ENCODE measurements around the gene SUOX. TPM values are rescaled to one million over a fixed set of nuclear protein-coding genes. Genes with fewer than 3 reads are reported as not detected.
"Not testable (repeated sequence)": the region's sequence is repeated elsewhere in the genome, so short reads cannot be mapped to it uniquely, and the experiment has no call there.

Gene SUOX
- total RNA-seq, 5 donors from 2014 or later (not counting 1 experiment from before 2014, with no cell fraction given) = 2.6 to 7.3 (median 3.2) TPM

DNA sequence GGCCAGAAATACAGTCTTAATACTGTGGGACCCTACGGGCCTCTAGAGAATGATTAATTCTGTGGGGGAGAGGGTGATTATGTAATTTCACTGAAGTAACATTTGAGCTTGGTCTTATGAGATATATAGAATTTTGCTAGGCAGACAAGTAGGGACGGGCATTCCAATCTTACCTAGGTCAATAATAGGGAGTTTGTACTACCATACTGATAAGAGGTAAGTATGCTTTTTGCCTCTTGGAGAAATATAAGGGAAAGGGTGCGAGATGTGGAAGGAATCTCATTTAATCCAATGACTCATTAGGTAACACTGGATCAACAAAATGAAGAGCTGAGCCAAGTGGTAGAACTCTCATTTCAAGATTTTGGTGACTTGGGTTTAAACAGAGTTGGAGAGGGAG lies 18.0 kb upstream of the SUOX start:
- no peak overlapping the region for H3K27ac Mint-ChIP-seq
- CTCF ChIA-PET = interaction anchor here in 1 of 2 donors (0.6 kb wide), 1 partner anchor 15 kb away, joined by 3 read pairs; no protein-coding TSS in a partner anchor
- no peak for ATAC-seq (replicated peaks in 1 of 4)
- no CpG with 5 or more reads among the region's 3 CpGs for WGBS (ENCODE audit: insufficient coverage)
- H3K4me3 Mint-ChIP-seq = no peak overlapping the region
- Histone ChIP-seq H3K36me3 (ENCODE audit: control insufficient read depth in 2 of 2, extremely low read depth in 1 of 2, insufficient read depth in 1 of 2, low read length in 1 of 2) (peaks cover 0 to 23% of the 10 kb centered on the region in 2 donors), H3K9me3 (no peaks in the 10 kb centered on the region), H3K27ac (ENCODE audit: low read length) (no peak overlapping the region), H3K4me3 (ENCODE audit: control insufficient read depth in 1 of 2, extremely low read depth in 1 of 2, low read length in 1 of 2) (no peak overlapping the region), H3K27me3 (replicated peaks in 1 of 2; ENCODE audit: control insufficient read depth in 2 of 2, extremely low read depth in 1 of 2, insufficient read depth in 2 of 2, low read length in 1 of 2) (no peaks in the 10 kb centered on the region), H3K4me1 (ENCODE audit: control insufficient read depth in 1 of 2, extremely low read depth in 1 of 2, insufficient read depth in 2 of 2, low read length in 2 of 2) (peaks cover 15 to 19% of the 10 kb centered on the region in 2 experiments)
- H3K9me3 Mint-ChIP-seq = no peaks in the 10 kb centered on the region
- POLR2A ChIA-PET = no interaction called here
- no peak for DNase-seq
- peaks cover 22% of the 10 kb centered on the region for H3K36me3 Mint-ChIP-seq
- H3K4me1 Mint-ChIP-seq = peaks cover 42 to 46% (median 44%) of the 10 kb centered on the region in 3 donors
- no peaks in the 10 kb centered on the region for H3K27me3 Mint-ChIP-seq

DNA sequence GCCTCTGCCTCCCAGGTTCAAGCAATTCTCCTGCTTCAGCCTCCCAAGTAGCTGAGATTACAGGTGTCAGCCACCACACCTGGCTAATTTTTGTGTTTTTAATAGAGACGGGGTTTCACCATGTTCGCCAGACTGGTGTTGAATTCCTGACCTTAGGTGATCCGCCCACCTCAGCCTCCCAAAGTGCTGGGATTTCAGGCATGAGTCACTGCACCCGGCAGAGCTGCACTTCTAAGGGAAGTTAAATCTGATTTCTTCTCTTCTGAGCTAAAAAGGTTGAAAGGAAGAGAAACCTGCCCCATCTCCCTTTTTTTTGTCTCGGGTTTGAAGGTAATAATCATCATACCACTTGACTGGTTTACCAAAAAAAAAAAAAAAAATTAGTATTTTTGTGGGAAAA lies 15.2 kb upstream of the SUOX start:
- ChIA-PET POLR2A (interaction anchor here in 1 of 2 donors (0.6 to 1.1 kb wide), 4 partner anchors 8 to 172 kb away, joined by 3 to 15 read pairs (median 8); partner anchors contain the start of gene RAB5B), CTCF (interaction anchor here (0.6 to 1.3 kb wide), 7 partner anchors 8 to 270 kb away, joined by 3 to 5 read pairs (median 3); partner anchors contain the start of genes MYL6B (in 1 of the 2) and RAB5B (in 1 of the 2))
- H3K9me3 ChIP-seq; ATAC-seq (replicated peaks in 1 of 4); H3K27me3 Mint-ChIP-seq; H3K27me3 ChIP-seq (replicated peaks in 1 of 2; ENCODE audit: control insufficient read depth in 2 of 2, extremely low read depth in 1 of 2, insufficient read depth in 2 of 2, low read length in 1 of 2); H3K4me3 Mint-ChIP-seq; H3K4me1 ChIP-seq (ENCODE audit: control insufficient read depth in 1 of 2, extremely low read depth in 1 of 2, insufficient read depth in 2 of 2, low read length in 2 of 2); H3K27ac ChIP-seq (ENCODE audit: low read length); H3K27ac Mint-ChIP-seq; H3K4me3 ChIP-seq (ENCODE audit: control insufficient read depth in 1 of 2, extremely low read depth in 1 of 2, low read length in 1 of 2); DNase-seq; H3K9me3 Mint-ChIP-seq: not testable (repeated sequence)
- peaks cover 0 to 42% of the 10 kb centered on the region in 2 donors for H3K36me3 ChIP-seq (ENCODE audit: control insufficient read depth in 2 of 2, extremely low read depth in 1 of 2, insufficient read depth in 1 of 2, low read length in 1 of 2)
- H3K36me3 Mint-ChIP-seq = peaks cover 31% of the 10 kb centered on the region
- 92% methylated on average over 2 of the region's 5 CpGs for WGBS (ENCODE audit: insufficient coverage)
- H3K4me1 Mint-ChIP-seq = peaks cover 33 to 38% (median 34%) of the 10 kb centered on the region in 3 donors

DNA sequence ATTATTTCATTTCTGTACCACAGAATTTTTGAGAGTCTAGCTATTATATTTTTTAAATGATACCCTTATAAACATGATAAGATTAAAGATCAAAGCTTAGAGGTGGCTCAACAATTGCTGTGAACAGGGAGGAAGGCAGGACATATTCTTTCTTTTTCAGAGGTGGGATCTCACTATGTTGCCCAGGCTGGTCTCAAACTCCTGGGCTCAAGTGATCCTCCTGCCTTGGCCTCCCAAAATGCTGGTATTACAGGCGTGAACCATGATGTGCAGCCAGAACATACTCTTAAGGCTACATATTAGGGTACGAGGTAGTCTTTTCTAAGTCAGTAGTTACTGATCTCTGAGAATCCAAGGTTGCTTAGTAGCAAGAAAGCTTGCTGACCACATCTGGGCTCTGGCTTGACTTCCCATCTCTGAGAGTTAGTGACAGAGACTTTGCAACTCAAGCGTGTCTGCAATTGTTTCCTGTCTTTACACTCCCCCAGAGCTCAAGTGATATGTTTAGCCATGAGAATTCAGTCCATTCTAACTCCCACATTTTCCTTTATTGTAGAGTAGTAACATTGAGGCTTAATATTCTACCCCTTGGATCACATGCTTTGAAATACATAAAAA lies 14.6 kb upstream of the SUOX start:
- Histone ChIP-seq H3K36me3 (ENCODE audit: control insufficient read depth in 2 of 2, extremely low read depth in 1 of 2, insufficient read depth in 1 of 2, low read length in 1 of 2) (peaks cover 0 to 45% of the 10 kb centered on the region in 2 donors), H3K27ac (ENCODE audit: low read length) (no peak overlapping the region), H3K4me3 (ENCODE audit: control insufficient read depth in 1 of 2, extremely low read depth in 1 of 2, low read length in 1 of 2) (no peak overlapping the region), H3K4me1 (ENCODE audit: control insufficient read depth in 1 of 2, extremely low read depth in 1 of 2, insufficient read depth in 2 of 2, low read length in 2 of 2) (peaks cover 0 to 5% of the 10 kb centered on the region in 2 experiments), H3K27me3 (replicated peaks in 1 of 2; ENCODE audit: control insufficient read depth in 2 of 2, extremely low read depth in 1 of 2, insufficient read depth in 2 of 2, low read length in 1 of 2) (no peaks in the 10 kb centered on the region), H3K9me3 (no peaks in the 10 kb centered on the region)
- Mint-ChIP-seq H3K36me3 (peaks cover 31% of the 10 kb centered on the region), H3K27me3 (no peaks in the 10 kb centered on the region), H3K4me3 (no peak overlapping the region), H3K27ac (no peak overlapping the region), H3K4me1 (peaks cover 28 to 33% (median 29%) of the 10 kb centered on the region in 3 donors), H3K9me3 (no peaks in the 10 kb centered on the region)
- ChIA-PET POLR2A (interaction anchor here (0.6 to 1.1 kb wide), 6 partner anchors 9 to 173 kb away, joined by 3 to 15 read pairs (median 6); partner anchors contain the start of gene RAB5B (in 1 of the 2)), CTCF (interaction anchor here (0.6 to 1.3 kb wide), 10 partner anchors 8 to 269 kb away, joined by 3 to 8 read pairs (median 3); partner anchors contain the start of genes MYL6B (in 1 of the 2) and RAB5B (in 1 of the 2))
- DNase-seq (no peak), ATAC-seq (replicated peaks in 1 of 4) (no peak)
- WGBS (ENCODE audit: insufficient coverage) = 100% methylated on average over 2 of the region's 3 CpGs

DNA sequence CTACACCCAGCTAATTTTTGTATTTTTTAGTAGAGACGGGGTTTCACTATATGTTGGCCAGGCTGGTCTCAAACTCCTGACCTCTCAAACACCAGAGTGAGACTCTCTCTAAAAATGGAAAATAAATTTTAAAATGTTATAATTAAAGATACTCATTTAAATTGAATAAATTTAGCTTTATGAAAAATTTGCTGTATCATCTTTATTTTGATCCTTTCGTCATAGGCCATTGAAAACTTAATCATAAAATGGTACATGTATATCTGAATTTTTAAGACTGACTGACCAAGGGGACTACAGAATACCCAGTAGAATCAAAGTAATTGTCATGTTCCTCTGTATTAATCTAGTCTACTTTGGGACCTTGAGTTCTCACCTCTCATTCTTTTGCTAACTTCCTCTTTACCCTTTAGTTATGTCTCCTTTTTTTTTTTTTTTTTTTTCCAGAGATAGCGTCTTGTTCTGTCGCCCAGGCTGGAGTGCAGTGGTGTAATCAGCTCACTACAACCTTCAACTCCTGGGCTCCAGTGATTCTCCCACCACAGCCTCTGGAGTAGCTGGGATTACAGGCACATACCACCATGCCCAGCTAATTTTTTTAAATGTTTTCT lies 13.7 kb upstream of the SUOX start:
- Histone ChIP-seq H3K27ac (ENCODE audit: low read length) (no peak overlapping the region), H3K4me1 (ENCODE audit: control insufficient read depth in 1 of 2, extremely low read depth in 1 of 2, insufficient read depth in 2 of 2, low read length in 2 of 2) (peaks cover 0 to 5% of the 10 kb centered on the region in 2 experiments), H3K27me3 (replicated peaks in 1 of 2; ENCODE audit: control insufficient read depth in 2 of 2, extremely low read depth in 1 of 2, insufficient read depth in 2 of 2, low read length in 1 of 2) (no peaks in the 10 kb centered on the region), H3K9me3 (no peaks in the 10 kb centered on the region), H3K4me3 (ENCODE audit: control insufficient read depth in 1 of 2, extremely low read depth in 1 of 2, low read length in 1 of 2) (no peak overlapping the region), H3K36me3 (ENCODE audit: control insufficient read depth in 2 of 2, extremely low read depth in 1 of 2, insufficient read depth in 1 of 2, low read length in 1 of 2) (peaks cover 0 to 48% of the 10 kb centered on the region in 2 donors)
- DNase-seq = no peak
- no peak for ATAC-seq (replicated peaks in 1 of 4)
- no peaks in the 10 kb centered on the region for H3K9me3 Mint-ChIP-seq
- ChIA-PET CTCF (interaction anchor here (0.5 to 1.2 kb wide), 5 partner anchors 10 to 653 kb away, joined by 3 to 9 read pairs (median 5); partner anchors contain the start of gene RAB5B (in 1 of the 2)), POLR2A (interaction anchor here (0.6 to 2.2 kb wide), 5 partner anchors 9 to 652 kb away, joined by 3 to 13 read pairs (median 4); partner anchors contain the start of gene RAB5B (in 1 of the 2))
- peaks cover 19 to 26% (median 23%) of the 10 kb centered on the region in 3 donors for H3K4me1 Mint-ChIP-seq
- no CpG with 5 or more reads among the region's 4 CpGs for WGBS (ENCODE audit: insufficient coverage)
- no peak overlapping the region for H3K4me3 Mint-ChIP-seq
- no peaks in the 10 kb centered on the region for H3K27me3 Mint-ChIP-seq
- H3K27ac Mint-ChIP-seq = peak overlapping the region in 1 of 2 donors; percentile 39
- peaks cover 26% of the 10 kb centered on the region for H3K36me3 Mint-ChIP-seq

DNA sequence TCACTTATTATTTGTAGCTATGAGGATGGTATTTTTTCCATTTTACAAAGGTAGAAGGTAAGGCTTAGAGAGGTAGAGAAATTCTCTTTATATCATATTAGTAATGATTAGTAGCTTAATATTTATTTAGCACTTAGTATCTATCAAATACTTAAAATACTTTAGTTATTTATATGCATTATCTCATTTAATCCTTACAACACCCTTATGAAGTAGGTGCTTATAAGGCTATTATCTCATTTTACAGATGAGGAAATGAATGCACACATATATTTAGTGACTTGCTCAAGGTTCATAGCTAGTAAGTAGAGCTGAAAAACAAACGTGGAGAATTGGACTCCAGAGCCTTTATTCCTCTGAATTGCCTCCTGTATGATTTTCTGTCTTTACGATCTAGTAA lies 12.2 kb upstream of the SUOX start:
- ATAC-seq (replicated peaks in 1 of 4) (no peak), DNase-seq (no peak)
- POLR2A ChIA-PET = interaction anchor here (0.6 to 2.2 kb wide), 4 partner anchors 10 to 61 kb away, joined by 3 to 13 read pairs (median 4); partner anchors contain the start of gene RAB5B (in 2 of the 2)
- H3K4me1 ChIP-seq (ENCODE audit: control insufficient read depth in 1 of 2, extremely low read depth in 1 of 2, insufficient read depth in 2 of 2, low read length in 2 of 2) = peaks cover 0 to 5% of the 10 kb centered on the region in 2 experiments
- H3K36me3 ChIP-seq (ENCODE audit: control insufficient read depth in 2 of 2, extremely low read depth in 1 of 2, insufficient read depth in 1 of 2, low read length in 1 of 2) = peaks cover 0 to 53% of the 10 kb centered on the region in 2 donors
- no CpG with 5 or more reads among the region's 2 CpGs for WGBS (ENCODE audit: insufficient coverage)
- Mint-ChIP-seq H3K36me3 (peaks cover 26% of the 10 kb centered on the region), H3K4me3 (no peak overlapping the region), H3K27ac (no peak overlapping the region), H3K9me3 (no peaks in the 10 kb centered on the region), H3K27me3 (no peaks in the 10 kb centered on the region), H3K4me1 (peaks cover 6 to 17% (median 15%) of the 10 kb centered on the region in 3 donors)
- no peak overlapping the region for H3K27ac ChIP-seq (ENCODE audit: low read length)
- CTCF ChIA-PET = interaction anchor here in 1 of 2 donors (0.5 to 1.8 kb wide), 5 partner anchors 11 to 224 kb away, joined by 3 to 12 read pairs (median 4); partner anchors contain the start of gene RAB5B
- no peak overlapping the region for H3K4me3 ChIP-seq (ENCODE audit: control insufficient read depth in 1 of 2, extremely low read depth in 1 of 2, low read length in 1 of 2)
- H3K27me3 ChIP-seq (replicated peaks in 1 of 2; ENCODE audit: control insufficient read depth in 2 of 2, extremely low read depth in 1 of 2, insufficient read depth in 2 of 2, low read length in 1 of 2) = no peaks in the 10 kb centered on the region
- H3K9me3 ChIP-seq = no peaks in the 10 kb centered on the region

DNA sequence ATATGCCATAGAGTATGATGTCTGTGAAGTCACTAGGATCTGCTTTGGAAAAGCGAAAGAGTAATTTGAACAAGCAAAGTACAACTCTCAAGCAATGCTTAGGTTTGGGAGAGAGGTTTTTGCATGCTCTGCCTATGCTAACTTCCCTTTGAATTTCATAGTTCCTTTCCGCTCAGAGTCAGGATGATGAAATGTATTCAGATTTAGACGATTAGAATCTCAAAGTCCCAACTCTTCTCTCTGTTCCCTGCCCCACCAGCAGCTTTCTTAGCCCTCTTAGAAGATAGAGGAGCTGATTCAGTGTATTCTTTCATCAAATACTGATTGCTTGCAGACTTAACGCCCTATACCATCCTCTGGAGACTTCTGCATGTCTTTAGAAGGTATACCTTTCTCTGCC lies 11.7 kb upstream of the SUOX start:
- no peaks in the 10 kb centered on the region for H3K27me3 ChIP-seq (replicated peaks in 1 of 2; ENCODE audit: control insufficient read depth in 2 of 2, extremely low read depth in 1 of 2, insufficient read depth in 2 of 2, low read length in 1 of 2)
- no peak overlapping the region for H3K27ac ChIP-seq (ENCODE audit: low read length)
- peaks cover 0 to 5% of the 10 kb centered on the region in 2 experiments for H3K4me1 ChIP-seq (ENCODE audit: control insufficient read depth in 1 of 2, extremely low read depth in 1 of 2, insufficient read depth in 2 of 2, low read length in 2 of 2)
- Mint-ChIP-seq H3K27ac (peak overlapping the region in 1 of 2 donors; percentile 6), H3K9me3 (no peaks in the 10 kb centered on the region), H3K4me1 (peaks cover 2 to 14% (median 12%) of the 10 kb centered on the region in 3 donors), H3K27me3 (no peaks in the 10 kb centered on the region), H3K4me3 (no peak overlapping the region), H3K36me3 (peaks cover 25% of the 10 kb centered on the region)
- ATAC-seq (replicated peaks in 1 of 4) (no peak), DNase-seq (no peak)
- CTCF ChIA-PET = interaction anchor here in 1 of 2 donors (1.8 kb wide), 1 partner anchor 11 kb away, joined by 9 read pairs; no protein-coding TSS in a partner anchor
- no CpG with 5 or more reads among the region's 4 CpGs for WGBS (ENCODE audit: insufficient coverage)
- no peak overlapping the region for H3K4me3 ChIP-seq (ENCODE audit: control insufficient read depth in 1 of 2, extremely low read depth in 1 of 2, low read length in 1 of 2)
- peaks cover 0 to 57% of the 10 kb centered on the region in 2 donors for H3K36me3 ChIP-seq (ENCODE audit: control insufficient read depth in 2 of 2, extremely low read depth in 1 of 2, insufficient read depth in 1 of 2, low read length in 1 of 2)
- no peaks in the 10 kb centered on the region for H3K9me3 ChIP-seq
- POLR2A ChIA-PET = interaction anchor here (1.8 to 2.2 kb wide), 2 partner anchors 11 kb away, joined by 5 to 13 read pairs; partner anchors contain the start of gene RAB5B (in 2 of the 2)

Measured in T-cell (primary cell).